Neural cell (in vitro differentiated cells): ENCODE results near the gene PLEKHO2. TPM values are rescaled to one million over a fixed set of nuclear protein-coding genes. Genes with fewer than 3 reads are reported as not detected.
"Not testable (repeated sequence)": the region's sequence is repeated elsewhere in the genome, so short reads cannot be mapped to it uniquely, and the experiment has no call there.

ENCODE experiments used
- H2AFZ ChIP-seq: fragments of 200-600, 300-800 bp; sonication (generic), shearing (Covaris generic); 2 replicates; pipeline ENCODE4 v1.6.0; 2014; ENCODE audit warnings: low read depth, mild to moderate bottlenecking, antibody characterized with exemption, low read length, moderate library complexity
- H3F3A ChIP-seq: fragments of 200-600 bp; shearing (Covaris generic); 2 replicates; pipeline ENCODE4 v1.6.1; 2016; ENCODE audit warnings: mild to moderate bottlenecking, moderate library complexity, mixed read lengths, antibody characterized with exemption, low read length; ENCODE audit not compliant: insufficient read depth, poor library complexity, severe bottlenecking
- H3K27ac ChIP-seq: fragments of 200-600, 300-800 bp; sonication (generic), shearing (Covaris generic); 2 replicates; pipeline ENCODE4 v1.5.1; 2014; ENCODE audit warnings: mild to moderate bottlenecking, low read length, moderate library complexity
- H3K27me3 ChIP-seq: fragments of 300-800, 200-600 bp; sonication (generic), shearing (Covaris generic); 2 replicates; pipeline ENCODE4 v1.6.0; 2014; ENCODE audit warnings: mild to moderate bottlenecking, low read depth, low read length, moderate library complexity; ENCODE audit not compliant: insufficient read depth
- H3K36me3 ChIP-seq: fragments of 300-800, 200-600 bp; sonication (generic), shearing (Covaris generic); 2 replicates; pipeline ENCODE4 v1.5.1; 2014; ENCODE audit warnings: mild to moderate bottlenecking, antibody characterized with exemption, low read length, moderate library complexity; ENCODE audit not compliant: insufficient read depth
- H3K4me2 ChIP-seq: fragments of 300-800, 200-600 bp; sonication (generic), shearing (Covaris generic); 2 replicates; pipeline ENCODE4 v1.6.0; 2014; ENCODE audit warnings: mild to moderate bottlenecking, low read length
- H3K4me3 ChIP-seq: fragments of 300-800, 200-600 bp; sonication (generic), shearing (Covaris generic); 2 replicates; pipeline ENCODE4 v1.5.1; 2014; ENCODE audit warnings: mild to moderate bottlenecking, low read length, moderate library complexity
- H3K79me2 ChIP-seq: fragments of 200-600 bp; shearing (Covaris generic); replicated peaks from 2 replicates; pipeline ENCODE4 v1.6.0; 2014; ENCODE audit warnings: mild to moderate bottlenecking, low read length, moderate library complexity; ENCODE audit not compliant: insufficient read depth
- H3K9ac ChIP-seq: fragments of 300-800, 200-600 bp; sonication (generic), shearing (Covaris generic); 2 replicates; pipeline ENCODE4 v1.6.1; 2016; ENCODE audit warnings: mild to moderate bottlenecking, low read length, mixed read lengths
- H3K9me2 ChIP-seq: fragments of 200-600 bp; shearing (Covaris generic); 2 replicates; pipeline ENCODE4 v1.6.1; 2016; ENCODE audit warnings: mild to moderate bottlenecking, low read length, mixed read lengths; ENCODE audit not compliant: insufficient read depth
- H3K9me3 ChIP-seq: fragments of 200-600, 300-800 bp; sonication (generic), shearing (Covaris generic); 2 replicates; pipeline ENCODE4 v1.6.1; 2016; ENCODE audit warnings: mild to moderate bottlenecking, mixed run types, low read length, moderate library complexity, mixed read lengths
- H4K20me1 ChIP-seq: fragments of 200-600 bp; shearing (Covaris generic); 2 replicates; pipeline ENCODE4 v1.6.1; 2016; ENCODE audit warnings: mild to moderate bottlenecking, mixed run types; ENCODE audit not compliant: insufficient read depth
- CTCF ChIP-seq: fragments of 450-650 bp; IDR thresholded peaks from 2 replicates; pipeline ENCODE4 v1.5.1; 2014; ENCODE audit warnings: antibody characterized with exemption, mild to moderate bottlenecking, moderate library complexity; ENCODE audit not compliant: poor library complexity, severe bottlenecking
- EP300 ChIP-seq: fragments of 450-650 bp; conservative IDR thresholded peaks from 2 replicates; pipeline ENCODE4 v1.6.1; 2014; ENCODE audit warnings: antibody characterized with exemption, mild to moderate bottlenecking, moderate library complexity; ENCODE audit not compliant: poor library complexity, severe bottlenecking
- EZH2 ChIP-seq: fragments of 200-600, 300-800 bp; shearing (Covaris generic), sonication (generic); IDR thresholded peaks from 2 replicates; pipeline ENCODE4 v1.6.1; 2014; ENCODE audit warnings: antibody characterized with exemption, low read length, borderline replicate concordance, mild to moderate bottlenecking; ENCODE audit not compliant: insufficient read depth, poor library complexity, severe bottlenecking
- MXI1 ChIP-seq: fragments of 450-650 bp; conservative IDR thresholded peaks from 2 replicates; pipeline ENCODE4 v1.6.1; 2014; ENCODE audit warnings: antibody characterized with exemption, mild to moderate bottlenecking; ENCODE audit not compliant: poor library complexity, severe bottlenecking
- POLR2AphosphoS5 ChIP-seq: IDR thresholded peaks from 2 replicates; pipeline ENCODE4 v1.6.1; 2012
- REST ChIP-seq: IDR thresholded peaks from 2 replicates; pipeline ENCODE4 v1.6.1; 2012; ENCODE audit warnings: borderline replicate concordance
- SMC3 ChIP-seq: fragments of 450-650 bp; conservative IDR thresholded peaks from 2 replicates; pipeline ENCODE4 v1.6.1; 2014; ENCODE audit warnings: antibody characterized with exemption, mild to moderate bottlenecking, moderate library complexity; ENCODE audit not compliant: poor library complexity
- polyA plus RNA-seq: library from polyadenylated mRNA; depleted of rRNA; stranded (reverse); fragments of >200 nt; gene quantifications from 2 replicates; pipeline ENCODE4 v1.2.3, GENCODE V29; 2014

PLEKHO2 gene
- polyA plus RNA-seq, 1 donor from 2014 or later, result 1.3 TPM

- H3F3A ChIP-seq, H3K4me3 ChIP-seq, H3K9me2 ChIP-seq, H2AFZ ChIP-seq, H3K79me2 ChIP-seq, H4K20me1 ChIP-seq, H3K27ac ChIP-seq, H3K36me3 ChIP-seq, H3K9me3 ChIP-seq, H3K4me2 ChIP-seq, H3K9ac ChIP-seq, H3K27me3 ChIP-seq: not testable (repeated sequence)
Measured at GRCh38 chr15:64795299-64795698, 46.4 kb upstream of the PLEKHO2 start.

- not testable (repeated sequence) for H3K36me3 ChIP-seq, H3K79me2 ChIP-seq, H4K20me1 ChIP-seq, H3K9me3 ChIP-seq, H3K9ac ChIP-seq, H3K27me3 ChIP-seq, H3K27ac ChIP-seq, H2AFZ ChIP-seq, H3K4me2 ChIP-seq, H3F3A ChIP-seq, H3K4me3 ChIP-seq, H3K9me2 ChIP-seq
Measured at GRCh38 chr15:64795921-64796320, 45.8 kb upstream of the PLEKHO2 start.

GRCh38 chr15:64798905-64799304, 42.8 kb upstream of the PLEKHO2 start:
- not testable (repeated sequence) for H3K9ac ChIP-seq, H3F3A ChIP-seq, H3K4me3 ChIP-seq, H3K27me3 ChIP-seq, H3K27ac ChIP-seq, H4K20me1 ChIP-seq, H3K36me3 ChIP-seq, H3K9me3 ChIP-seq, H3K9me2 ChIP-seq, H3K79me2 ChIP-seq, H2AFZ ChIP-seq, H3K4me2 ChIP-seq

- Histone ChIP-seq H3K9ac (no peak overlapping the region), H4K20me1 (no peaks in the 10 kb centered on the region), H3K4me2 (no peak overlapping the region), H3K4me3 (no peak overlapping the region), H3K79me2 (no peaks in the 10 kb centered on the region), H3K27me3 (no peaks in the 10 kb centered on the region), H3K9me2 (no peaks in the 10 kb centered on the region), H3K27ac (no peak overlapping the region), H3K9me3 (no peaks in the 10 kb centered on the region), H3F3A (no peaks in the 10 kb centered on the region), H2AFZ (no peak overlapping the region), H3K36me3 (no peaks in the 10 kb centered on the region)
- TF ChIP-seq MXI1 (no peak), REST (no peak), SMC3 (no peak), EP300 (no peak), EZH2 (no peak), CTCF (no peak), POLR2AphosphoS5 (no peak)
Measured at GRCh38 chr15:64800476-64800875, 41.2 kb upstream of the PLEKHO2 start.
